Mucosa of rectum (tissue), 2 donors: ENCODE results near the gene PODXL2.
"Not testable (repeated sequence)": the region's sequence is repeated elsewhere in the genome, so short reads cannot be mapped to it uniquely, and the experiment has no call there.

Experiments
- H3K27ac ChIP-seq, 2 donors: one replicate each; pipeline ENCODE4 v1.7.0; 2013; ENCODE audit warnings: inconsistent platforms in 2 of 2, low read depth in 2 of 2, low read length in 2 of 2
- H3K27me3 ChIP-seq, 2 donors: one replicate each; pipeline ENCODE4 v1.7.0; 2013; ENCODE audit warnings: low read length in 2 of 2; ENCODE audit not compliant: control insufficient read depth in 2 of 2, insufficient read depth in 2 of 2
- H3K36me3 ChIP-seq, 2 donors: one replicate each; pipeline ENCODE4 v1.7.0; 2013; ENCODE audit warnings: low read length in 2 of 2; ENCODE audit not compliant: control insufficient read depth in 2 of 2, insufficient read depth in 2 of 2
- H3K4me1 ChIP-seq, 2 donors: one replicate each; pipeline ENCODE4 v1.7.0; 2013; ENCODE audit warnings: low read length in 2 of 2, mild to moderate bottlenecking in 1 of 2; ENCODE audit not compliant: control insufficient read depth in 2 of 2, insufficient read depth in 2 of 2
- H3K4me3 ChIP-seq, 2 donors: one replicate each; pipeline ENCODE4 v1.7.0; 2013; ENCODE audit warnings: low read length in 2 of 2
- H3K9ac ChIP-seq, 2 donors: one replicate each; pipeline ENCODE4 v1.7.0; 2013; ENCODE audit warnings: low read length in 2 of 2, low read depth in 1 of 2, mild to moderate bottlenecking in 1 of 2
- H3K9me3 ChIP-seq, 2 donors: one replicate each; pipeline ENCODE4 v1.7.0; 2013; ENCODE audit warnings: low read length in 2 of 2; ENCODE audit not compliant: control insufficient read depth in 2 of 2
- donor health status: healthy.
- donor health status: Normal muscosa, but diverticular disease.

Gene PODXL2

DNA sequence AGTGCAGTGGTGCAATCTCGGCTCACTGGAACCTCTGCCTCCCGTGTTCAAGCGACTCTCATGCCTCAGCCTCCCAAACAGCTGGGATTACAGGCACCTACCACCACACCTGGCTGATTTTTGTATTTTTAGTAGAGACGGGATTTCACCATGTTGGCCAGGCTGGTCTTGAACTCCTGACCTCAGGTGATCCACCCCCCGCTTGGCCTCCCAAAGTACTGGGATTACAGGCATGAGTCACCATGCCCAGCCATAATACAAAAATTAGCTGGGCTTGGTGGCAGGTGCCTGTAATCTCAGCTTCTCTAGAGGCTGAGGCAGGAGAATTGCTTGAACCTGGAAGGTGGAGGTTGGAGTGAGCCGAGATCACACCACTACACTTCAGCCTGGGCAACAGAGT, 26.0 kb downstream of the PODXL2 start:
- not testable (repeated sequence) for H3K9ac ChIP-seq, H3K36me3 ChIP-seq, H3K4me1 ChIP-seq, H3K4me3 ChIP-seq, H3K9me3 ChIP-seq, H3K27me3 ChIP-seq, H3K27ac ChIP-seq

DNA sequence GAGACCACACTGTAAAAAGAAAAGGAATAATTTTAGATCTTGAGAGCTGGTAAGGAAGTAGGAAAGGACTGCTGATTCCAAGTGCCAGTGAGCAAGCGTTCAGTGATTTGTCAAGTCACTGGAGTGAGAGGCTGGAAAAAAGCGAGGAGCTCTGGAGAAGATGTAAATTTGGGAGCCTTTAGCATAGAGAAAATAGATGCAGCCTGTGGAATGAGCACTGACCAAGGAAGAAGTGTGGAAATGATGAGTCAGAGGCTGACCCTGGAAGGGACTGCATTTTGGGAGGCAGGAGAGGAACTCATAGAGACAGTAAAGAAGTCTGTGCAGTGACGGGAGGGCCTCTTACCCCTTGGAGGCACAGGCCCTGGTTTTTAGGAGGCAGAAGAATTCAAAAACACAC, 26.7 kb downstream of the PODXL2 start:
- no peaks in the 10 kb centered on the region for H3K27me3 ChIP-seq
- no peak overlapping the region for H3K4me3 ChIP-seq
- no peak overlapping the region for H3K27ac ChIP-seq
- no peaks in the 10 kb centered on the region for H3K36me3 ChIP-seq
- H3K4me1 ChIP-seq: no peaks in the 10 kb centered on the region
- no peaks in the 10 kb centered on the region for H3K9me3 ChIP-seq
- H3K9ac ChIP-seq: no peak overlapping the region

DNA sequence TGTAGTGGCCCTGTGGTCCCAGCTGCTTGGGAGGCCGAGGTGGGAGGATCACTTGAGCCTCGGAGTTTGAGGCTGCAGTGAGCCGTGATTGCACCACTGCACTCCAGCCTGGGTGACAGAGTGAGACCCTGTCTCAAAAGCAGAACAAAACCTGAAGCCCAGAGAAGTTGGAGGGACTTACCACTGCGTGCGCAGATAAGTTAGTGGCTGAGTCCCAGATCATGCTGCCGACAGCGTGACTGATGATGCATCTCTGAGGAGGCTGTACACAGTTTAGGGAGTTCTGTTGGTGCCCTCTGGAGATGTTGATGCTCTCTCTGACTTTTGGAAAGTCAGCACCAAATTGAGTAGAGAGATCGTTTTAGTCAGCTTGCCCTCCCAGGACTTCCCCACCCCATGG, 27.9 kb downstream of the PODXL2 start:
- Histone ChIP-seq H3K9ac (no peak overlapping the region), H3K9me3 (no peaks in the 10 kb centered on the region)

DNA sequence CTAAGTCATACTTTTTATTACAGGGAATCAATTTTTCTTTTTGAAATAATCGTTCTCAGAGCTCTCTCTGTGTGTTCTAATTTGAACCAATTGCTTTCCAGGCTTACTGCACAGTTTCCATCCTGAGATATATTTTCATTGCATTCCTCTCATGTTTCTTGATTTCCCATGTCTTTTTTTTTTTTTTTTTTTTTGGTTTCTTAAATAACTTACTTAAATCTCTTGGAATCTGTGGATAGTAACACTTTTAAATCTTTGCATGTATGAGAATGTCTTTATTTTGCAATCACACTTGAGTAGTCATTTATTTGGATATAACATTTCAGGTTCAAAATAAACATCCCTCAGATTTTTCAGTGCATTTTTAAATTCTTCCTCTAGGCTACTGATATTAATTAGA, 29.2 kb downstream of the PODXL2 start:
- Histone ChIP-seq H3K4me3 (no peak overlapping the region), H3K27me3 (no peaks in the 10 kb centered on the region), H3K4me1 (no peaks in the 10 kb centered on the region), H3K9ac (no peak overlapping the region), H3K9me3 (no peaks in the 10 kb centered on the region), H3K36me3 (no peaks in the 10 kb centered on the region), H3K27ac (no peak overlapping the region)

More for the DNA sequence above, 27.9 kb downstream of the PODXL2 start:
- H3K36me3 ChIP-seq: no peaks in the 10 kb centered on the region
- no peak overlapping the region for H3K27ac ChIP-seq
- no peak overlapping the region for H3K4me3 ChIP-seq
- no peaks in the 10 kb centered on the region for H3K27me3 ChIP-seq
- no peaks in the 10 kb centered on the region for H3K4me1 ChIP-seq

DNA sequence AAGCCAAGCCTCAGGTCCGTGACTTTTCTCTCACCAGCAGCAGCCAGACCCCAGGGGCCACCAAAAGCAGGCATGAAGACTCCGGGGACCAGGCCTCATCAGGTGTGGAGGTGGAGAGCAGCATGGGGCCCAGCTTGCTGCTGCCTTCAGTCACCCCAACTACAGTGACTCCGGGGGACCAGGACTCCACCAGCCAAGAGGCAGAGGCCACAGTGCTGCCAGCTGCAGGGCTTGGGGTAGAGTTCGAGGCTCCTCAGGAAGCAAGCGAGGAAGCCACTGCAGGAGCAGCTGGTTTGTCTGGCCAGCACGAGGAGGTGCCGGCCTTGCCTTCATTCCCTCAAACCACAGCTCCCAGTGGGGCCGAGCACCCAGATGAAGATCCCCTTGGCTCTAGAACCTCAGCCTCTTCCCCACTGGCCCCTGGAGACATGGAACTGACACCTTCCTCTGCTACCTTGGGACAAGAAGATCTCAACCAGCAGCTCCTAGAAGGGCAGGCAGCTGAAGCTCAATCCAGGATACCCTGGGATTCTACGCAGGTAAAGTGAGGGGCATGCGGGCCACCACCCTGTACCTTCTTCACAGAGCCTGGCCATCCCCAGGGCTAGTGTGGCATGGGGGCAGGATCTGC, 31.8 kb downstream of the PODXL2 start:
- Histone ChIP-seq H3K27ac (no peak overlapping the region), H3K9ac (no peak overlapping the region), H3K27me3 (no peaks in the 10 kb centered on the region), H3K4me3 (no peak overlapping the region), H3K9me3 (no peaks in the 10 kb centered on the region), H3K4me1 (no peaks in the 10 kb centered on the region), H3K36me3 (no peaks in the 10 kb centered on the region)

DNA sequence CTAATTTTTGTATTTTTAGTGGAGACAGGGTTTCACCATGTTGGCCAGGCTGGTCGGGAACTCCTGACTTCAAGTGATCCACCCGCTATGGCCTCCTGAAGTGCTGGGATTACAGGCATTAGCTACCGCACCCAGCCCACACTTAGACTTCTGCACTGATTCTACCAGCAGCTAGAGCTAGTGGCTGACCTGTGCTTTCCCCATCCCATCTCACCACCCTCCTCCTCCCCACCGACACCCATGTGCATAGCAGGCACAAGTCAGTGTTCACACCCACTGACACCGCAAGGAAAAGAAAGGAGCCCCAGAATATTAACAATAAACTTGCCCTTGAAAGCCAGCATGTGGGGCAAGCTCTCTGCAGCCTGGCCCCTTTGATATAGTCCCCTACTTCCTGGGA, 32.6 kb downstream of the PODXL2 start:
- Histone ChIP-seq H3K36me3 (no peaks in the 10 kb centered on the region), H3K9me3 (no peaks in the 10 kb centered on the region), H3K4me1 (no peaks in the 10 kb centered on the region), H3K27ac (no peak overlapping the region), H3K9ac (no peak overlapping the region), H3K4me3 (no peak overlapping the region), H3K27me3 (no peaks in the 10 kb centered on the region)

DNA sequence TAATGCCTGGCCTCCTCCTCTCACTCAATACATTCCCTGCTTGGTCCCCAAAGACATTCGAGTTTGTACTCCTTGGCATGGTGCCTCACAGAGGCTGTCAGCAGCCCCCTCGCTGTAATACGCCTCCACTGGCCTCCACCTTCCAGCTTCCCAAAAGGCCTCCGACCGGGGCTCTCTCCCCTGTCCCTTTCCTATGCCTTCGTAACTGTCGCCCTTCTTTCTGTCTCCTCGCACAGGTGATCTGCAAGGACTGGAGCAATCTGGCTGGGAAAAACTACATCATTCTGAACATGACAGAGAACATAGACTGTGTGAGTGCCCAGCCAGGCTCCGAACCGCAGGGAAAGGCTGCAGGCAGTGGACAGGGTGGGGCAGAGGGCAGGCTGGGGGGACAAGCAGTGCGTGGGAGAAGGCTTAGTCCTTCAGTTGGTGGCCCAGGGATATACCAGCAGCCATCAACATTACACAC, 33.0 kb downstream of the PODXL2 start:
- H3K4me3 ChIP-seq: no peak overlapping the region
- H3K9me3 ChIP-seq: no peaks in the 10 kb centered on the region
- no peaks in the 10 kb centered on the region for H3K27me3 ChIP-seq
- no peaks in the 10 kb centered on the region for H3K36me3 ChIP-seq
- H3K9ac ChIP-seq: no peak overlapping the region
- H3K4me1 ChIP-seq: no peaks in the 10 kb centered on the region
- H3K27ac ChIP-seq: no peak overlapping the region

DNA sequence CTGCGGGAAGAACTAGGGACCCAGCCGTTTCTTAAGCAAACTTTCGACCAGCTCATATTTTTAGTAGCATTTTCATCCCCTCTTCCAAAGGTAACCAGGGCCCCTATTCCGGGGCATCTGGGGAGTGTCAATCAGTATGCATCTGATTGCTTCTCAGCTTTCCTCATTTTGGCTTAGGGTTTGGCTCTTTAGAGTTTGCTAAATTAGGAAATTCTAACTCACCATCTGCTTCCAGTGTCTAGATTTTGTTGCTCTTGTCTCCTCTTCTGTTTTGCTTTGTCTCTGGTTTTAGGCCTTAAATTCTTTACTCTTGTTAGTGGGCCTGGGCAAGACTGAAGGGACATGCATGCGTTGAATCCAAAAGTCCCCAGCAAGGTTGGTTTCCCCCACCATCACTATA, 34.2 kb downstream of the PODXL2 start:
- Histone ChIP-seq H3K4me3 (no peak overlapping the region), H3K9ac (no peak overlapping the region), H3K36me3 (no peaks in the 10 kb centered on the region), H3K9me3 (no peaks in the 10 kb centered on the region), H3K27ac (no peak overlapping the region), H3K4me1 (no peaks in the 10 kb centered on the region), H3K27me3 (no peaks in the 10 kb centered on the region)

DNA sequence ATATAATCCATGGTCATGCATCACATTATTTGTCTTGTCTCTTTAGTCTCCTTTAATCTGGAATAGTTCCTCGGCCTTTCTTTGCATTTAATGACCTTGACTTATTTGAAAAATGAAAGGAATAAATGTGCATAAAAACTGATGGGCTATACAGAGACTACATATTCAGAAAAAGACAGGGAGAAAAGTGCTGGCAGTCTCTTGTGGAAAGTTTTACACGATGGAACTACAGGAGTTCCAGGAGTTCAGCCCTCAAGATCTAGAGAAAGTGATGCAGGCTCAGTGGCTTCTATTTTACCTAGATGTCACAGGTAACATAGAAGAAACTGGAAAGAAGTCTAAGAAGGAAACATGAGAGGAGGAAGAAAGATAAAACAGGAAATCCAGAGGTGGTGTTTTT, 36.2 kb downstream of the PODXL2 start:
- H3K9me3 ChIP-seq: no peaks in the 10 kb centered on the region
- no peak overlapping the region for H3K9ac ChIP-seq
- no peak overlapping the region for H3K27ac ChIP-seq
- H3K36me3 ChIP-seq: no peaks in the 10 kb centered on the region
- H3K4me3 ChIP-seq: no peak overlapping the region
- H3K4me1 ChIP-seq: no peaks in the 10 kb centered on the region
- no peaks in the 10 kb centered on the region for H3K27me3 ChIP-seq

DNA sequence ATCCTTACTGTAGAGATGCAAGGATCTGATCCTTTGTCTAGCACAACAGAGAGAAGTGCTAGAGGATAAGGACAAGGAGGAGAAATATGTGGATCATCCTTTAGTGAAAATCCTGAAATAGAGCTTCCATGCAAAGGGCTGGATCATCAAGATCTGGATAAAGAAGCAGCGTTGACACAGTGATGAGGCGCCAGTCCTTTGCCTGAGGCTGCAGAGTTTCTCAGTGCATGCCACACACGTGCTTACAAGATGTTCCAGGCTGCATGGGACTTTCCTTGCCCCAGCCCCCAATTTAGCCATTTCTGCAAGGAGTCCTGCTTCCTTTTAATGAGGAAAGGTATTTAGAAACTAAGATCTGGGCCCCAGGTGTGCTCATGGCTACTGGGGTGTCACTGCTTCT, 36.6 kb downstream of the PODXL2 start:
- no peaks in the 10 kb centered on the region for H3K27me3 ChIP-seq

DNA sequence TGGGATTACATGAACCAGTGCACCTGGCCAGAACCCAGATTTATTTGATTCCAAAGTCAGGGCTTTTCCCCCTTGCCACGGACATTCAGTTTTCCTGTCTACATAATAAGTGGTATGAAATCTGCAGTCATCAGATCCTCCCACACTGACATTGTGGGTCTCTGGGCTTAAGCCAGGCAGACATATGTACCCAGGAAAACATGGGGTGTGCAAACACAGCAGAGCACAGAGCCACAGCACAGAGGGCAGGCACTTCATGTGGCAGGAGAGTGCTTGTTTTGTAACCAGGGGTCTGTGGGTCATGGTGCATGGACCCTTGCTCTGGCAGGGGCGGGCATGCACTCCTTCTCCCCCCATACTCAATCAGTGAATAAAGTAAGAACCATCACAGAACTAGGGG, 37.7 kb downstream of the PODXL2 start:
- H3K9me3 ChIP-seq: no peaks in the 10 kb centered on the region
- no peaks in the 10 kb centered on the region for H3K27me3 ChIP-seq
- no peaks in the 10 kb centered on the region for H3K36me3 ChIP-seq
- H3K27ac ChIP-seq: no peak overlapping the region
- H3K4me3 ChIP-seq: no peak overlapping the region
- H3K9ac ChIP-seq: no peak overlapping the region
- H3K4me1 ChIP-seq: peaks cover 1 to 2% of the 10 kb centered on the region in 2 donors

More for the DNA sequence above, 36.6 kb downstream of the PODXL2 start:
- H3K36me3 ChIP-seq: no peaks in the 10 kb centered on the region
- no peak overlapping the region for H3K4me3 ChIP-seq
- no peaks in the 10 kb centered on the region for H3K4me1 ChIP-seq
- H3K9me3 ChIP-seq: no peaks in the 10 kb centered on the region
- H3K9ac ChIP-seq: no peak overlapping the region
- H3K27ac ChIP-seq: no peak overlapping the region
